Dermis microvascular lymphatic vessel endothelial cell (primary cell): ENCODE results near the gene BDH1. TPM values are rescaled to one million over a fixed set of nuclear protein-coding genes. Genes with fewer than 3 reads are reported as not detected.

Experiments used
- DNase-seq, 2 donors: peaks; one replicate each; pipeline versions ENCODE4 v3.0.0 to v3.0.0-alpha.2; 2010; ENCODE audit warnings: low read depth in 2 of 2
- total RNA-seq: library from RNA; depleted of rRNA; stranded (reverse); fragments of >200 nt; gene quantifications from 2 replicates; pipeline ENCODE4 v1.2.1, GENCODE V29; 2014

BDH1 gene
- total RNA-seq, 1 donor from 2014 or later, result 3.1 TPM

GRCh38 chr3:197464794-197465193 is 91.0 kb downstream of the BDH1 start:
- no peak for DNase-seq

- no peak for DNase-seq
Measured at GRCh38 chr3:197463279-197463678, 92.5 kb downstream of the BDH1 start.

DNA sequence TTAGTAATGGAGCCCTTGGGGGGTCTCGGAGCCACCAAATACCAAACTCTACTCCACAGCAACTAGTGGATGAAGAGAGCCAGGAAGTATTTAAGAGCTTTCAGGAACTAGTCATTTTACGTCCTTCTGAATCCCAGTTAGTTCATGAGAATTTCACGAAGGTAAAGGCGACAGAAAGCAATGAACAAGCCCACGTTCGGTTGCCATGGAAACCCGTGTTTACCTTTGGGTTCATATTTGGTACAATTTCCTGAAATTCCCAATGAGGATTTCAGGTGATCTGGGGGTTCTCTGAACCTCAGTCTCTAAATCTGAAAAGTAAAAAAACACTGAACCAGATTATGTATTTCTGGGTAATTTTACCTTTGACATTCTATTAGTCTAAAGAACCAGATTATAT is 93.0 kb downstream of the BDH1 start:
- no peak for DNase-seq

DNA sequence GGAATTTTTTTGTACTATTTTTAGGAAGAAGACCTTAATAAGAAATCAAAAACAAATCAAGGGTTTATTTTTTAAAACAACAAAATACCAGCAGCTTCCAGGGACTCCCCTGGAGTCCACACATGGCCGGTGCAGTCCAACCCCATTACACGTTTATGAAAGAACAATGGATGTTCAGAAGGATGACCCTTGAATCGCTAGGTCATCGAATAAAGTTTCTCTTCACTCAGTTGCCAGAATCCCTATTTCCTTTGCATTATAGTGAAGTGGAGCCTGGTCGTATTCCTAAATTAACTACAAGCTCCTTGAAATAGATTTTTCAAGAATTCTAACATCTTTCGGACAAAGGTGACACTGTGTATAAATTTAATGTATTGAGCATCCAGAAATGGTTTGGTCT is 95.1 kb downstream of the BDH1 start:
- peak in 1 of 2 donors; percentile 37 for DNase-seq

GRCh38 chr3:197460002-197460401 is 95.8 kb downstream of the BDH1 start:
- DNase-seq, result no peak

Other genes starting within 250 kb of the BDH1 start
- 5.1 and 9.0 TPM in 2 replicates for gene RUBCN, start 180.9 kb upstream of the BDH1 start, total RNA-seq
- gene FYTTD1, start 193.9 kb upstream of the BDH1 start, total RNA-seq, result 31.8 and 33.6 TPM in 2 replicates
- 60.5 and 74.2 TPM in 2 replicates for gene LRCH3, start 235.3 kb upstream of the BDH1 start, total RNA-seq